ENCODE data around the gene ZBTB26.
A peak's percentile ranks its signal among the peaks of the same experiment; 100 is the strongest.

ZBTB26 gene, protein sequence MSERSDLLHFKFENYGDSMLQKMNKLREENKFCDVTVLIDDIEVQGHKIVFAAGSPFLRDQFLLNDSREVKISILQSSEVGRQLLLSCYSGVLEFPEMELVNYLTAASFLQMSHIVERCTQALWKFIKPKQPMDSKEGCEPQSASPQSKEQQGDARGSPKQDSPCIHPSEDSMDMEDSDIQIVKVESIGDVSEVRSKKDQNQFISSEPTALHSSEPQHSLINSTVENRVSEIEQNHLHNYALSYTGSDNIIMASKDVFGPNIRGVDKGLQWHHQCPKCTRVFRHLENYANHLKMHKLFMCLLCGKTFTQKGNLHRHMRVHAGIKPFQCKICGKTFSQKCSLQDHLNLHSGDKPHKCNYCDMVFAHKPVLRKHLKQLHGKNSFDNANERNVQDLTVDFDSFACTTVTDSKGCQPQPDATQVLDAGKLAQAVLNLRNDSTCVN

DNA sequence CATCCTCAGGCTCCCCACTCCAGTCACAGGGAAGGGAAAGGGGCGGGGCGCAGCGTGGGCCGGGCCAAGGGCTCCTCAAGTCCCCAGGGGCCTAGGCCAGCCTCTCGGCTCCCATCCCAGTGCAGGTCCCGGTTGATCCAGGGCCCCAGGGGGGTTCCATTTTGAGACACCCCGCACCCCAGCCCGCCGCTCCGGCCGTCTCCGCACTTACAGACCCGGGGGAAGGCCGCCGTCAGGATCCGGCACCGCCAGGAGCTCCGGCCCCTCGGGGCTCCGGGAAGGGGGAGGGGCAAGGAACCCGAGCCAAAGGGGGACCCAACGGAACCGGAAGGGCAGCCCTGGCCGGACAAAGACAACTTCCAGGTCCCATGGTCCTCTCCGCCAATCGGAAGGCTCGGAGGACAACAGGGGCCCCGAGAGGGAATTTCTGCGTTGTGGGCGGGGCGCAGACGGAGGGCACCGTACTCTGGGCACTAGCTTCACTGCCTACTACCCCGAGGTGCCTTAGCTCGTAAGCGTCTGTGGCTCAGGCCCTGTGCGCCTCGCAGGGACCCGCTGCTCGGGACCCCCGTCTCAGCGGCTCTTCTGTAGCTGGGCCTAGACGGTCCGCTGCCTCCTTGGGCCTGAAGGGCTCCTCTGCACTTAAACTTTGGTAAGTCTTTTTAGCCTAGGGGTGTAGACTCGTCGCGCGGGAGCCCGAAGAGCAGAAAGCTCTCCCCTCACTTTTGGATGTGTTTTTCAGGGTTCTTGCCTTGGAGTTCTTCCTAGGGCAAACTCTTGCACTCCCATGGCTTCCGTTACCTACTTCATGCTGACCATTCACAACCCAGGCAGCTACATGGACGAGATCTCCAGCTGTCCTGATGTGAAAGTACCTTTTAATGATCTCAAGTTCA is at the start of gene ZBTB26:
TSS of gene ZBTB26 (minus strand) at position 287 of the 896 bp plus-strand sequence. CDS start 11,578 bp downstream, outside the sequence.
- peak; percentile 93 for DNase-seq

DNA sequence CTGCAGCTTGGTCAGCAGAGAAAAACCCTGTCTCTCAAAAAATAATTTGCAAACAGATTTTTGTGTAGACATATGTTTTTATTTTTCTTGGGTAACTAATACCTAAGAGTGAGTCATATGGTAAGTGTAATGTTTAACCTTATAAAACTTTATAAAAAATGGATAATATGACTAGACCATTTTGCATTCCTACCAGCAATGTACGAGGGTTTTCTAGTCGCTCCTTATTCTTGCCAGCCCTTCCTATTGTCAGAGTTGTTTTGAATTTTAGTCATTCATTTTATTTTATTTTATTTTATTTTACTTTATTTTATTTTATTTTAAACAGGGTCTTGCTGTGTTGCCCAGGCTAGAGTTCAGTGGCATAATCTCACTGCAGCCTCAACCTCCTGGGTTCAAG is 47.3 kb upstream of the ZBTB26 start:
- DNase-seq, result no peak

DNA sequence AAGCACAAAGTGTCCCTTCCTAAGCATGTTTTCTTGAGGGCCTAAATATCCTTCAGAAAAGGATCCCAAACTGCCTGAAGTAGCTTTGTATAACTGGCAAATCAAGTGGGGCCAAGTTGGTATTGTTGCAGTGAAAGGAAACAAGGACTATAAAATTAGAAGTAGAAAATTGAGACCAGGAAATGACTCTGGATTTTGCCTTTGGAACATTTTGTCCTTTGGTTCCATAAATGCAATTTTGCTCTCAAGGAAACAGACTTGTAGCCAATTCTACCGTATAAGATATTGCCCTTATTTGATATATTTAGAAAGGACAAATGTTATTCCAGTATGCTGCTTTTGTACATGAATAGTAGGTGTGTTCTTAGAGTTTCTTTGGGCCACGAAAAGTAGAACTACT is 43.9 kb upstream of the ZBTB26 start:
- no peak for DNase-seq

DNA sequence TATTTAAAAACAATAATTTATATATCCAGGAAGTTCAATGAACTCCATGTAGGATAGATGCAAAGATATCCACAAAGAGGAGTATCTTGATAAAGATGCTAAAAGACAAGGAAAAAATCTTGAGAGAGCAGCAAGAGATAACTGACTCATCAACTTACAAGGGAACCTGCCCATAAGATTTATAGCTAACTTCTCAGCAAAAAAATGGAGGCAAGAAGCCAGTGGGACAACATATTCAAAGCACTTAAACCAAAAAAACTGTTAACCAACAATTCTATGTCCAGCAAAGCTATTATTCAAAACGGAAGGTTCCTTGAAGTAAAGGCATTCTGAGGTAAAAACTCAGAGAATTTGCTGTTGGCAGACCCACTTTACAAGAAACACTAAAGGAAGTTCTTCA is 29.8 kb upstream of the ZBTB26 start:
- no peak for DNase-seq

DNA sequence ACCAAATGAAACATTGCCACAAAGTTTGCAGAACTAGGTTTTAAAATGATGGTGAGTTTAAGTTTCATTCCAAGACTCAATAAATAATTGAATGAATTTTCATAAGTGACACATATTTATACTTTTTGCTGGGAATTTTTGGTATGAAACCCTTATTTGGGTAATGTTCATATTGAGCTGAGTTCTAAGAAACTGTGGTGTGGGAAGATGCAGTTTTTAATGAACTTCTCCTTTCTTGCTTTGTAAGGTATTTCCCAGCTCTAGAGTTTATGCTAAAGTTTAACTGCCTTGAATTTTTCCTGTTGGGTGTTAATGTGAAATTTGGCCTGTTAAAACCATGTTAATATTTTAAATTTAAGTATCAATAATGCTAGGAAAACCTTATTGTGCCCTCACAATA is 24.6 kb upstream of the ZBTB26 start:
- DNase-seq, result no peak

DNA sequence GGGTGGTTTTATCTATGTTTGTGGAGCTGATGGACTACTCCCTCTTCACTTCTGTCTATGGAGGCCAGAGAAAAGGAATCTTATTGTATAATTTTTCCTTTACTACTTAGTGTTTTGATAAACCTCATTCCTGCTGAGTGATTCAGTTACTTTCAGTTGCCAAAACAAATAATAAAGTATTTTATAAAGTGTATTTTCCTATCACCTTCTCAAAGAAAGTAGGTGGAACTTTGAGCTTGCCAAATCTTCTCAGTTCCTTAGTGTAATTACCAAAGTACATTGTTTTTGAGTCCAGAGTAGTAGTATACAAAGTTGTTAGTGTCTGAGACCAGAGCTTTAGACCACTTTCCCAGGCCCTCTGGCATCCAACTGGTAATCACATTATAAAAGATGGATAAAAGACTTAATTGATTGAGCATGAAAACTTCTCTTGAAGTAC is 23.0 kb upstream of the ZBTB26 start:
- DNase-seq, result no peak

DNA sequence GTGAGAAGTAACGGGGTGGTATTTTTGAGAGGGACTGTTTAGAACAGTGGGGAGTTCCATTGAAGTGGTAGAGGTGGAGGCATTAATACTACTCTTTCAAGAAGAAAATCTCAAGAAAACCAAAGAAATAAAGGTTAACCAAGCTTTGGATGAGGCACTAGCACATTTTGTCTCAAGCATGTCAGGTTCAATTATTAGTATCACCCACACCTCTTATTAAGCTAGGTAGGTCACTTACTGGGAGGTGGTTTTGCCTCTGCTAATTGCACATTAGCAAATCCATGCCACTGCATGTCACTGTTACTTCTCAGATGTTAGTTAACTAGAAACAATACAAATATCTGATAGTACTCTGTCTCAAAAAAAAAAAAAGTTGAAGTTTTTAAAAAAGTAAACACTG is 19.7 kb upstream of the ZBTB26 start:
- DNase-seq, result no peak

DNA sequence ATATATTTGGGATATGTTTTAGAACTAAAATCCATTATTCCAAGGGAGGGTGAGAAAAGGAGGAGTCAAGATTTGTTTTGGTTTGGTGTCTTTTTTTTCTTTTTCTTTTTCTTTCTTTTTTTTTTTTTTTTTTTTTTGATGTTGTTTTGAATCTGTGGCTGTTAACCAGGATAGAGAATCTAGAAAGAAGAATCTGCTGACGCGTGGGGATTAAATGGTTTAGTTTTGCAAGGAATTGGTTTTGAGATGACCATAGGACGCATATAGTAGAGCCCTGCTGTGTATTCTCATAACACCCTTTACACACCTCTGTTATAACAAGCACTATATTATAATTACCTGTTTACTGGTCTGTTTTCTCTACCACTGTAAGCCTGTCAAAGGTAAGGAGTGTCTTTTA is 19.0 kb upstream of the ZBTB26 start:
- no peak for DNase-seq

DNA sequence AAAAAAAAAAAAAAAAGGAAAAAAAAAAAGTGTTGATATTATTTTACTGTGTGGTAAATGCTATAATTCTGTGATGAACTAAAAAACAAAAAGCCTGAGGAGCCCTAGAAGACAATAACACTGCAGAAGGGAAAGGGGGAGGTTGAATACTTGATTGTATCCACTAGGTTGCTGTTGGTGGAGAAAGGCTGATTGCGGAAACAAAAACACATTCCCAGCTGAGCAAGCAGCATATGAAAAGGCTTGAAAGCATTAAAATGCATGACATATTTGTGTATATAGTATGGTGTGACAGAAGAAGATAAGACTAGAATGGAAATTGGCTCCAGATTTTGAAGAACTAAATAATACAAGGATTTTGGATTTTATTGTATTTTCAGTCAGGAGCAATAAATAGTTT is 18.4 kb upstream of the ZBTB26 start:
- no peak for DNase-seq

DNA sequence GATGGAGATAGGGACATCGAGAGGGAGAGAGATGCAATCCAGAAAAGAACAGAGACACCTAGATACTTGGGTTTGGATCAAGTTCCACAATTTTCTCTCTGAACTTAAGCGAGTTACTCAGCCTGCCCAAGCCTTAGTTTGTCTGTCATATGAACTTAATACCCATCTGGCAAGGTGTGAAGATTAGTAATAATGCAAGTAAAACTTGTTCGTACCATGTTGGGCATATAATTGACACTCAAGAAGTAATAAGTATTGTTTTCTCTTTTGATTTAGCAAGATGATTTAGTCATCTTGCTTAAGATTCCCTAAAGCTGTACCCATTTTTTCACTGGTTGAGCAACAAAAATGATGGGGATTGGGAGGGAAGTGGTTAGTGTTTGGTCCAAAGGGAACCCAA is 17.0 kb upstream of the ZBTB26 start:
- no peak for DNase-seq

DNA sequence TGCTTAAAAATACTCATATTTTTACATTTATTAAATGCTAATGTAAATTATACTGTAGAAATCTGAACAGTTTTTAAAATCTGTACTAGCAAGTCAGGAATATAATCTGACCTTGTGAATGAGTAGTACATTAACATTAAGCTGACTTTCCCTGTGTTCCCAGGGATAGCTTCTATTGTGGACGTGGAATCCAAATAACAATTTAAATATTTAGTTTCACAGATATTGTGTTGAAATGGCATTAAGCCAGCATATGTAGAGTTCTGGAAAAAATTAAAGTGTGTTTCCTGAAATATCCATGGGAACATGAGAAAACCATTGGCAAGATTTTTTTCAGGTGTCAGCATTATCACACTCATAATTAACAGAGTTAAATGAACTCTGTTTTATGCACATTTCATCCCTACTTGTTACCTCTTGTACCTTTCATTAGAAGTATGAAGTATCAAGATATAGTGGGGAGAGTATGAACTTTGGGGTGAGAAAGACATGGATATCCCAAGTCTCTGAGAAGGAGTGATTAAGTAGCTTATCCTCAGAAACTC is 15.2 kb upstream of the ZBTB26 start:
- DNase-seq, result no peak

DNA sequence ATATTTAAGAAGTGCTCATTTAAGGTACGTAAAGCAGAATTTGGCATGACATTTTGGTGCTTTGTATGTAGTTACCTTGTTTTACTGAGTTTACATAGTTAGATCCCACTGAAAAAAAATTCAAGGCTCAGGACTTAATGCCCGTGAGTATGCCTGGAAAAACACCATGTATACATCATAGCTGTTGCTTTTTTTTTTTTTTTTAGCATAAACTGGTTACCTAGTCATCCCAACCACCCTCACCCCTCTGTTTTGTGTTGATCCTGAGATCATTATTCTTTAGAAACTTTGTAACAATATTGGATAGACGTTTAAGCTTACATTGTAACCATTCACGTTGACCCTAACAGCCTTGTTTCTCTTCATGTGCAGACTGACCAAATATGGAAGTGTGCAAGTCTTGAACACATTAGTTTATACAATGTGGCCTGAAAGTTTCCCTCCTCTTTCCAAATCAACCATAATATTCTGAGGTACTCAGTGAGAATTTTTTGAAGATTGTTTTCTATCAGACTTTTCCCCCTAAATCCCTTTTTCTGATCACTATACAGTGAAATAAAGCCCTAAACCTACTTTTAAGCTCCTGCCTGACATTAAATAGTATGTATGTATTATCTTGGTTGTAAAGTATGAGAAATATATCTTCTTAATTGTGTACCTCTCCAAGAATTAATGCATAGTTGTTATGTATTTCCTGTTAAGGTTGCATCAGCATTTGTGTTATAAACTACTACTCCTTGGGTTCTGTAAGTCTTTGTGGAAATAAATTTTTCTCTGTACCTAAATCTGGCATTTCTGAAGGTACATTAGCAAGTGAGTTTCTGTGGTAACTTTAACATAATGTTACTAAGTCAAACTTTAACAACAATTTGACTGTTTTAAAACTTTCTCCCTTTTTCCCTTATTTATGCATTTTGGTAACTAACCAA is 13.9 kb upstream of the ZBTB26 start:
- no peak for DNase-seq

DNA sequence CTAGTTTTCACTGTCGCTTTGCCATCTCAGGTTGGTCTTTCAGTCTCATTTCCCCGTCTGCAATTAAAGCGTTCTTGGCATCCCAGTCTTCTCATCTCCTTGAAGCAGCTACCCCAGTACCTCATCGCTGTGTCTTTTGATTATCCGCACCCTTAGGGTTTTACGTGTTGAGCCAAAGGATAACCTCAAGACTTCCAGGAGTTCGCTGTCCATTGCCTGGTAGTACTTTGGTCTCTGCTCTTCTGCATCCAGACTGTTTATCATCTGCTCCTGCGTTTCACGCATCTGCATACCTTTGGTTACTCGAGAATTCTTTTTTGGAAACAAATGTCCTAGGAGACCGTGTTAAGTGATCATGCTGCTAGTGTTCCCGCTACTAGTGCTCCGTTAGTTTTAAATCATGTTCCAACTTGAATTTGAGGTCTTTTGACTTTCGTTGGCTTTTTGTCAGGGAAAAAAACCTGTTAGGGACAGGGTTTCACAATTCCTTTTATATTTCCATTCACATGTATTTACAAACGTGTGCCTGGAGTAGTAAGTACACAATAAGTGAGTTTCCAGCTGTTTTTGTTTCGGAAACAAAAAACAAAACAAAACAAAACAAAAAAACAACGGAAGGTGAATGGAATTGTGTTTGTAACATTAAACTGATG is 10.4 kb upstream of the ZBTB26 start:
- DNase-seq, result no peak

DNA sequence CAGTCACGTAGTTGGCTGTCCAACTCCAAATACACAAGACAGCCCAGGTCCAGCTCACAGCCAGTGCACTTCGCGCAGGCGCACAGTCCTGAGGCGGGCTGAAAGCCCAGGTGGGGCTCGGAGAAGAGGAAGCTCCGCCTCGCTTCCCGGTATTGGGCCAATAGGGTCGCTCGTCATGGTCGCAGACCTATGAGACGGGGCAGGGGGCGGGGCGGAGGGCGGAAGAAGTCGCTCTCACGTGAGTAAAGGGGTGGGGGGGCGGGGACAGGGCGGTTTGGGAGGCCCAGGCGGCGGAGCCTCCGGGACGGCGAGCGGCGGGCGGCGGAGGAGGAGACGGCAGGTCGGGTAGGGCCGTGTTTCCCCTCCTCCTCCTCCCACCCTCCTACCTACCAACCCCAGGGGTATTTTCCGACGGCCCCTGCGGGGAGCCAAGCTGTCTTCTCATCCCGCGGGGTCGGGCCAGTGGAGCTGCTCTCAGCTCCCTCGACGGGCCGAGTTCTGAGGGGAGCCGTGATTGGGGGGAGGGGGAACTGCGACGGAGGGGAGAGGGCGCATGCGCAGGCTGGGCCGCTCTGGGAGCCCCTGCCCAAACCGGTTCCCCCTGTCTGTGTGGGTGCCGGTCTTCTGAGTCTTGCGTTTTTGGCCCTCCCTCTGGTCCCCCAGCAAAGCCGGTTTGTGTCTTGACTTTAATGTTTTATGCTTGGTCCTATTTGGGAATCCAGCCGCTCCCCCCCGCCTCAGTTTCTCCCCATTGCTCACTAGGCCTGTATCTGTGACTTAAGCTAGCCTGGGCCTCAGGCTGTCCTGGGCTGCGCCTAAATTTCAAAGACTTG is 9.7 kb upstream of the ZBTB26 start, which contains the start of gene RABGAP1:
TSS of gene RABGAP1 (plus strand) at position 272 of the 833 bp plus-strand sequence. CDS start 16,040 bp downstream, outside the sequence.
- DNase-seq, result peak; percentile 98

DNA sequence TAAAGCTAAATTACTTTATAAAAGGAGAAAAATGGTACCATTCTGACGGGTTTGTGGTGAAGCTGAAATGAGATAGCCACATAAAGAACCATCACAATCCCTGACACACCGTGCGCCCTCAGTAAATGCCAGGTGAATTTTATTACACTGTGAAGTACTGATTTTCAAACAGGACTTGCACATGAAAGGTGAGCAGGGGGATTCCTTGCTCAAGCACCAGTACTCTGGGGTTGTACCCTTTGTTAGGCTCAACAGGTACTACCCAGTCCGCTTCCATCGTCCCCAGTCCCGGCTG is 9.1 kb upstream of the ZBTB26 start:
- no peak for DNase-seq

DNA sequence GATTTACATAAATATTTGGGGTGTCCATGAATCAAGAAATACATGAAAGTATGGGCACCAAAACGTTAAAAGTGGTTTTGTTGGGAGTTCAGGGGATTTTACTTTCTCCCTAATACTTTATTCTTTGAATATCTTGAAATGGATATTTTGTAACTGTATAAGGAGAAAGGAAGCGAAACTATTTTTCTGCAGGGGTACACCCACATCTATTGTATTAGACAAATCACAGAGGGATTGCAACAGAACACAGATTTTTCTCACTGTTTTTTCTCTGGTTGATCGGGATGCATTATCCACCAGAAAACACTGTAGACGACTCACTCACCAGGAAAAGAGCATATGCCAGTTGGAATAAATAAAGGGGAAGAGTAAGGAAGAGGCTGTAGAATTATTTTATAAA is 8.3 kb upstream of the ZBTB26 start:
- no peak for DNase-seq

DNA sequence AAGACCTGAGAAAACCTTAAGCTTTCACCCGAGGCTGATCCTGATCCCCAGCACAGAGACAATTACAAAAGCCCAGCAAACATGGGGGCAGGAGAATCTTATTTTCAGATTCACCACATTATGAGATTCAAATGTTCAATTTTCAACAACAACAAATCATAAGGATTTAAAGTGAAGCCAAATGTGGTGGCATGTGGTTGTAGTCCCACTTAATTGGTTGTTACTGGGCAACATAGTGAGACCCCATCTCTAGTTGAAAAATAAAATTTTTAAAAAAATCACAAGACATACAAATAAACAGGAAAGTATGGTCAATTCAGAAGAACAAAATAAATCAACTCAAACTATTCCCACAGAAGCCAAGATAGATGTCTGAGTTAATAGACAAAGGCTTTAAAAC is 5.6 kb upstream of the ZBTB26 start:
- DNase-seq, result no peak

DNA sequence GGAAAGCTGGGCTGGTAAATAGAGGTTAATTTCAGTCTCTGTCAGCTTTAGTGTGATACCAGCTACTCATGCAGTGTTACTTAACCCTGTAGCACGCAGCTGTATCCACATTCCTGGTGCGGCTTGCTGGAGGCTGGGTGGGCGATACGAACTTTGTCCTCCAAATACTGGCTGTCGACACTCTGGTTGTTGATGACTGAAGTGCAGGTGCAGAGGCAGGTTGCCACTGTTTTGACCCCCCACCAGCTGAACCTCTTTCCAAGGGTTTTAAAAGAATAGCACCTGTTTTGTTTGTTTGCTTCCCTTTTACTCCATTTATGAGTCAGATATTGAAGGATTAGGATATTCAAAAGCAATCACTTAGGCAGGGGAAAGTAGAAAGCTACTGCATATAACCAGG is 5.2 kb upstream of the ZBTB26 start:
- DNase-seq, result no peak

DNA sequence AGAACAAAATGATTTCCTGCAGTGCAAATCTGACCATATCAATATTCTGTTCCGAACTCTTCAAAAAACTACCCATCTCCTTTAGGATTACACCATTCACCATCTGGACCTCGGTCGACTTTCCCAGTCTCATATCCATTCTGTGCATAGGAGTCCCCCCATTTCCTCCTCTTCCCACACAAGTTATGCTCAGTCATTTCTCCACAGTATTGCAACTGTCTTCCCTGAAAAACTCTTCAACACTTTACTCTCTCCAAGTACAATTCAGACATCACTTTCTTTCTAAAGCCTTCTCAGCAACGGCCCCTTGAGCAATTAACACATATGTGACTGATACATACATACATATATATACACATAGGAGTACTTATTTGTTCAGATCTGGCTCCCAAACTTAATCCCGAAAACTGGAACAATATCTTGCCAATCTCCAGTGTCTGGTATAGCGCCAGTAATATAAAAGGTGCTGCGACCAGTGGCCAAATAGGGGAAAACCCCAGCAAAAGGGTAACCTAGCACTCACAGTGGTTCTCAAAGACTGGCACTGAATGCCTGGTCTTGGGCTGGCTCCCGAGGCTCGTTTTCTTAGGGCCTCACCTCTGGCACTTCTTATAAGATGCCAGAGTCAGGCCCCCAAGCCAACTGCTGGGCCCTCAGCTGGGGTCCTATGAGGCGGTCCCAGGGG is 629 bp downstream of the ZBTB26 start:
- no peak for DNase-seq

DNA sequence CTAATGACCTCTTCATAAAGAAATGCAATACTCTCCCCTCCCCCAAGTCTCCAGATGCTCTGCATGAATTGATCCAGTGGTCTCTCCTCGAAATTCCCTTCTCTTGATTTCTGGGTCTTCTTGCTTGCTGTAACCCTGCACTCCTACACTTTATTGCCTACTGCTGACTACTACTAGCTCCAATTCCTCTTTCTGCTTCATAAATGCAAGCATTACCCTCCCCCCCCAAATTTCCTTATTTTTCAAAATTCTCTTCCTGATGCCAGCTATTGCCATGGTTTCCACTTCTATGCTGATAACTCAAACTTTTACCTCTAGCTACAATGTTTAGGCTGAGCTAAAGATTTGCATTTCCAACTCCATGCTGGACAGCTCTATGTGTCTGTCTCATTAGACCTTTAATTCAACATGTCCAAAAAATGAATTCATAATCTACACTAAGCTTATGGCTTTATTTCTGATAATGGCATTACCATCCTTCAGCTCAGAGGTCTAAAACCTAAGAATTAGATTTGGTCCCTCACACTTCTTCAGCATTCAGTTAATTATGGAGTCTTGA is 1.4 kb downstream of the ZBTB26 start:
- no peak for DNase-seq

Measured in activated CD8-positive, alpha-beta memory T cell treated with anti-CD3 and anti-CD28 coated beads for 24 hours (primary cell).